Measurements from ENCODE around the gene PSMD13. TPM values are rescaled to one million over a fixed set of nuclear protein-coding genes. Genes with fewer than 3 reads are reported as not detected.
"Not testable (repeated sequence)": the region's sequence is repeated elsewhere in the genome, so short reads cannot be mapped to it uniquely, and the experiment has no call there.

PSMD13 gene
- total RNA-seq, 8 experiments from 2014 or later = 106 to 155 (median 141) TPM

- 11 to 65% (median 26%) methylated on average over 9 to 18 of the region's 79 CpGs; no CpG with 5 or more reads in 6 of the 10 experiments for WGBS, 10 experiments
- in situ Hi-C loops (cut with MboI; ENCODE audit: low pct_unique_long_range_greater_than_20kb in 2 of 9, low sequenced_read_pairs in 9 of 9, unreplicated experiment in 9 of 9) = no loop called here
- Histone ChIP-seq H3K4me1 (replicated peaks in 1 of 2) (no peaks in the 10 kb centered on the region), H3K27ac (no peak overlapping the region), H3K4me3 (no peak overlapping the region)
- no peak for ATAC-seq (replicated peaks in 6 of 8)
Measured at GRCh38 chr11:280706-281485, 44.1 kb downstream of the PSMD13 start.

- Histone ChIP-seq H3K27ac (no peak overlapping the region), H3K4me1 (replicated peaks in 1 of 2) (no peaks in the 10 kb centered on the region), H3K4me3 (no peak overlapping the region)
- ATAC-seq (replicated peaks in 6 of 8) = no peak
- in situ Hi-C loops (cut with MboI; ENCODE audit: low pct_unique_long_range_greater_than_20kb in 2 of 9, low sequenced_read_pairs in 9 of 9, unreplicated experiment in 9 of 9) = no loop called here
- 3 to 100% (median 22%) methylated on average over 1 to 8 of the region's 26 CpGs; no CpG with 5 or more reads in 2 of the 10 experiments for WGBS, 10 experiments
Measured at GRCh38 chr11:281486-282161, 44.8 kb downstream of the PSMD13 start.

- ATAC-seq (replicated peaks in 6 of 8) = no peak
- 0 to 60% (median 58%) methylated on average over 1 to 3 of the region's 4 CpGs; no CpG with 5 or more reads in 5 of the 10 experiments for WGBS, 10 experiments
- in situ Hi-C loops (cut with MboI; ENCODE audit: low pct_unique_long_range_greater_than_20kb in 2 of 9, low sequenced_read_pairs in 9 of 9, unreplicated experiment in 9 of 9) = no loop called here
Measured at GRCh38 chr11:282171-282570, 45.4 kb downstream of the PSMD13 start.

GRCh38 chr11:282630-283360 lies 46.0 kb downstream of the PSMD13 start:
- no peak for ATAC-seq (replicated peaks in 6 of 8)
- in situ Hi-C loops (cut with MboI; ENCODE audit: low pct_unique_long_range_greater_than_20kb in 2 of 9, low sequenced_read_pairs in 9 of 9, unreplicated experiment in 9 of 9) = no loop called here
- H3K27ac ChIP-seq = no peak overlapping the region
- H3K4me1 ChIP-seq (replicated peaks in 1 of 2) = no peaks in the 10 kb centered on the region
- no peak overlapping the region for H3K4me3 ChIP-seq
- 0 to 100% (median 73%) methylated on average over 1 to 9 of the region's 13 CpGs; no CpG with 5 or more reads in 2 of the 10 experiments for WGBS, 10 experiments

More at GRCh38 chr11:282171-282570, 45.4 kb downstream of the PSMD13 start:
- Histone ChIP-seq H3K27ac (no peak overlapping the region), H3K4me3 (no peak overlapping the region), H3K4me1 (replicated peaks in 1 of 2) (no peaks in the 10 kb centered on the region)

GRCh38 chr11:283405-284104 lies 46.8 kb downstream of the PSMD13 start:
- WGBS, 10 experiments = 40 to 100% (median 90%) methylated on average over 1 to 17 of the region's 23 CpGs; no CpG with 5 or more reads in 2 of the 10 experiments
- Histone ChIP-seq H3K4me1 (replicated peaks in 1 of 2) (no peaks in the 10 kb centered on the region), H3K4me3 (no peak overlapping the region), H3K27ac (no peak overlapping the region)
- in situ Hi-C loops (cut with MboI; ENCODE audit: low pct_unique_long_range_greater_than_20kb in 2 of 9, low sequenced_read_pairs in 9 of 9, unreplicated experiment in 9 of 9) = no loop called here
- ATAC-seq (replicated peaks in 6 of 8) = no peak

- Histone ChIP-seq H3K4me3 (no peak overlapping the region), H3K27ac (no peak overlapping the region), H3K4me1 (replicated peaks in 1 of 2) (peaks cover 0 to 1% of the 10 kb centered on the region in 2 donors)
- WGBS, 10 experiments = 40 to 87% (median 78%) methylated on average over 2 to 6 of the region's 24 CpGs; no CpG with 5 or more reads in 6 of the 10 experiments
- no peak for ATAC-seq (replicated peaks in 6 of 8)
- in situ Hi-C loops (cut with MboI; ENCODE audit: low pct_unique_long_range_greater_than_20kb in 2 of 9, low sequenced_read_pairs in 9 of 9, unreplicated experiment in 9 of 9) = no loop called here
Measured at GRCh38 chr11:284105-285020, 47.6 kb downstream of the PSMD13 start.

GRCh38 chr11:285021-285893 lies 48.5 kb downstream of the PSMD13 start:
- in situ Hi-C loops (cut with MboI; ENCODE audit: low pct_unique_long_range_greater_than_20kb in 2 of 9, low sequenced_read_pairs in 9 of 9, unreplicated experiment in 9 of 9) = no loop called here
- H3K27ac ChIP-seq = no peak overlapping the region
- ATAC-seq (replicated peaks in 6 of 8) = no peak
- WGBS, 10 experiments = 100% methylated on average over 1 of the region's 29 CpGs; no CpG with 5 or more reads in 9 of the 10 experiments
- H3K4me3 ChIP-seq = no peak overlapping the region
- peaks cover 0 to 10% of the 10 kb centered on the region in 2 donors for H3K4me1 ChIP-seq (replicated peaks in 1 of 2)

- no peak for ATAC-seq (replicated peaks in 6 of 8)
- no peak overlapping the region for H3K4me3 ChIP-seq
- H3K4me1 ChIP-seq (replicated peaks in 1 of 2) = peaks cover 0 to 11% of the 10 kb centered on the region in 2 donors
- in situ Hi-C loops (cut with MboI; ENCODE audit: low pct_unique_long_range_greater_than_20kb in 2 of 9, low sequenced_read_pairs in 9 of 9, unreplicated experiment in 9 of 9) = no loop called here
- 80% methylated on average over 1 of the region's 8 CpGs; no CpG with 5 or more reads in 9 of the 10 experiments for WGBS, 10 experiments
- no peak overlapping the region for H3K27ac ChIP-seq
Measured at GRCh38 chr11:285894-286220, 49.1 kb downstream of the PSMD13 start.

GRCh38 chr11:286977-287820 lies 50.4 kb downstream of the PSMD13 start:
- H3K4me3 ChIP-seq; in situ Hi-C loops (cut with MboI; ENCODE audit: low pct_unique_long_range_greater_than_20kb in 2 of 9, low sequenced_read_pairs in 9 of 9, unreplicated experiment in 9 of 9); H3K27ac ChIP-seq; ATAC-seq (replicated peaks in 6 of 8): not testable (repeated sequence)
- peaks cover 0 to 15% of the 10 kb centered on the region in 2 donors for H3K4me1 ChIP-seq (replicated peaks in 1 of 2)
- 74 to 97% (median 86%) methylated on average over 5 to 9 of the region's 27 CpGs; no CpG with 5 or more reads in 2 of the 10 experiments for WGBS, 10 experiments

- no peak for ATAC-seq (replicated peaks in 6 of 8)
- H3K4me1 ChIP-seq (replicated peaks in 1 of 2) = peaks cover 0 to 15% of the 10 kb centered on the region in 2 donors
- peak overlapping the region in 4 of 5 donors; percentile 29 to 46 (median 38) for H3K4me3 ChIP-seq
- H3K27ac ChIP-seq = no peak overlapping the region
- WGBS, 10 experiments = 0 to 60% (median 15%) methylated on average over 1 to 16 of the region's 41 CpGs; no CpG with 5 or more reads in 5 of the 10 experiments
- in situ Hi-C loops (cut with MboI; ENCODE audit: low pct_unique_long_range_greater_than_20kb in 2 of 9, low sequenced_read_pairs in 9 of 9, unreplicated experiment in 9 of 9) = no loop called here
Measured at GRCh38 chr11:287821-288477, 51.2 kb downstream of the PSMD13 start.
